HEK293 (cell line): ENCODE measurements around the gene FSTL4.

Source experiments
- GLI4 ChIP-seq: fragments of 450-650 bp; formaldehyde crosslinking; IDR thresholded peaks from 2 replicates; pipeline ENCODE4 v1.5.1; 2016; ENCODE audit warnings: missing biosample characterization, missing genetic modification characterization
- GLIS1 ChIP-seq: fragments of 450-650 bp; formaldehyde crosslinking; IDR thresholded peaks from 2 replicates; pipeline ENCODE4 v1.5.1; 2016; ENCODE audit warnings: missing biosample characterization, missing genetic modification characterization
- GLIS2 ChIP-seq: fragments of 450-650 bp; formaldehyde crosslinking; IDR thresholded peaks from 2 replicates; pipeline ENCODE4 v1.5.1; 2016; ENCODE audit warnings: missing biosample characterization, missing genetic modification characterization
- OSR2 ChIP-seq: fragments of 450-650 bp; formaldehyde crosslinking; IDR thresholded peaks from 2 replicates; pipeline ENCODE4 v1.5.1; 2016; ENCODE audit warnings: missing biosample characterization, missing genetic modification characterization
- PRDM2 ChIP-seq: fragments of 450-650 bp; formaldehyde crosslinking; IDR thresholded peaks from 2 replicates; pipeline ENCODE4 v1.5.1; 2016; ENCODE audit warnings: missing biosample characterization, missing genetic modification characterization, borderline replicate concordance
- SETDB1 ChIP-seq: IDR thresholded peaks from one replicate; pipeline ENCODE4 v1.6.1; 2017; ENCODE audit warnings: mild to moderate bottlenecking, low read length, moderate library complexity, mixed read lengths; ENCODE audit not compliant: insufficient read length
- SP2 ChIP-seq: fragments of 450-650 bp; formaldehyde crosslinking; IDR thresholded peaks from 2 replicates; pipeline ENCODE4 v1.5.1; 2016; ENCODE audit warnings: missing biosample characterization, missing genetic modification characterization
- SP7 ChIP-seq: fragments of 450-650 bp; formaldehyde crosslinking; IDR thresholded peaks from 2 replicates; pipeline ENCODE4 v1.5.1; 2016; ENCODE audit warnings: missing biosample characterization, missing genetic modification characterization
- TRIM28 ChIP-seq: IDR thresholded peaks from 2 replicates; pipeline ENCODE4 v1.6.1; 2011; ENCODE audit warnings: low read length, control low read depth, borderline replicate concordance
- ZBTB10 ChIP-seq: fragments of 450-650 bp; formaldehyde crosslinking; IDR thresholded peaks from 2 replicates; pipeline ENCODE4 v1.5.1; 2016; ENCODE audit warnings: missing biosample characterization, missing genetic modification characterization
- ZBTB21 ChIP-seq: fragments of 450-650 bp; formaldehyde crosslinking; IDR thresholded peaks from 2 replicates; pipeline ENCODE4 v1.5.1; 2017; ENCODE audit warnings: missing biosample characterization, missing genetic modification characterization
- ZBTB7A ChIP-seq: fragments of 450-650 bp; formaldehyde crosslinking; IDR thresholded peaks from 2 replicates; pipeline ENCODE4 v1.5.1; 2016; ENCODE audit warnings: low read depth, missing biosample characterization, missing genetic modification characterization
- ZBTB8A ChIP-seq: fragments of 450-650 bp; formaldehyde crosslinking; IDR thresholded peaks from 2 replicates; pipeline ENCODE4 v1.5.1; 2016; ENCODE audit warnings: missing biosample characterization, missing genetic modification characterization
- ZFP69B ChIP-seq: fragments of 450-650 bp; formaldehyde crosslinking; IDR thresholded peaks from 2 replicates; pipeline ENCODE4 v1.5.1; 2016; ENCODE audit warnings: missing biosample characterization, missing genetic modification characterization
- ZNF112 ChIP-seq: fragments of 450-650 bp; formaldehyde crosslinking; IDR thresholded peaks from 2 replicates; pipeline ENCODE4 v1.5.0; 2017; ENCODE audit warnings: missing biosample characterization, missing genetic modification characterization
- ZNF132 ChIP-seq: fragments of 450-650 bp; formaldehyde crosslinking; IDR thresholded peaks from 2 replicates; pipeline ENCODE4 v1.5.1; 2017; ENCODE audit warnings: missing biosample characterization, missing genetic modification characterization, borderline replicate concordance
- ZNF19 ChIP-seq: fragments of 450-650 bp; formaldehyde crosslinking; IDR thresholded peaks from 2 replicates; pipeline ENCODE4; 2016; ENCODE audit warnings: missing biosample characterization, missing genetic modification characterization, low read depth
- ZNF366 ChIP-seq: fragments of 450-650 bp; formaldehyde crosslinking; conservative IDR thresholded peaks from 2 replicates; pipeline ENCODE4 v1.5.1; 2016; ENCODE audit warnings: missing biosample characterization, missing genetic modification characterization
- ZNF394 ChIP-seq: fragments of 450-650 bp; formaldehyde crosslinking; IDR thresholded peaks from 2 replicates; pipeline ENCODE4 v1.5.1; 2016; ENCODE audit warnings: missing biosample characterization, missing genetic modification characterization, mild to moderate bottlenecking, moderate library complexity, borderline replicate concordance
- ZNF423 ChIP-seq: fragments of 450-650 bp; formaldehyde crosslinking; IDR thresholded peaks from 2 replicates; pipeline ENCODE4 v1.5.1; 2016; ENCODE audit warnings: missing biosample characterization, missing genetic modification characterization
- ZNF48 ChIP-seq: fragments of 450-650 bp; formaldehyde crosslinking; IDR thresholded peaks from 2 replicates; pipeline ENCODE4 v1.5.1; 2016; ENCODE audit warnings: missing biosample characterization, missing genetic modification characterization
- ZNF600 ChIP-seq: fragments of 450-650 bp; formaldehyde crosslinking; IDR thresholded peaks from 2 replicates; pipeline ENCODE4 v1.5.1; 2016; ENCODE audit warnings: missing biosample characterization, missing genetic modification characterization
- ZNF623 ChIP-seq: fragments of 450-650 bp; formaldehyde crosslinking; IDR thresholded peaks from 2 replicates; pipeline ENCODE4 v1.5.1; 2016; ENCODE audit warnings: missing biosample characterization, missing genetic modification characterization
- ZNF629 ChIP-seq: fragments of 450-650 bp; formaldehyde crosslinking; IDR thresholded peaks from 2 replicates; pipeline ENCODE4 v1.5.1; 2017; ENCODE audit warnings: missing biosample characterization, missing genetic modification characterization
- ZNF677 ChIP-seq: fragments of 450-650 bp; IDR thresholded peaks from 2 replicates; pipeline ENCODE4 v1.5.0; 2018; ENCODE audit warnings: missing biosample characterization, mild to moderate bottlenecking, missing genetic modification characterization, moderate library complexity
- TF ChIP-seq, protein P1 (sequence below): fragments of 450-650 bp; formaldehyde crosslinking; IDR thresholded peaks from 2 replicates; pipeline ENCODE4 v1.5.1; 2016; ENCODE audit warnings: missing biosample characterization, missing genetic modification characterization
- TF ChIP-seq, protein P2 (sequence below): fragments of 450-650 bp; formaldehyde crosslinking; IDR thresholded peaks from 2 replicates; pipeline ENCODE4 v1.5.1; 2017; ENCODE audit warnings: missing biosample characterization, missing genetic modification characterization
- TF ChIP-seq, protein P3 (sequence below): fragments of 450-650 bp; formaldehyde crosslinking; IDR thresholded peaks from 2 replicates; pipeline ENCODE4 v1.5.1; 2017; ENCODE audit warnings: missing biosample characterization, missing genetic modification characterization

Gene FSTL4

DNA sequence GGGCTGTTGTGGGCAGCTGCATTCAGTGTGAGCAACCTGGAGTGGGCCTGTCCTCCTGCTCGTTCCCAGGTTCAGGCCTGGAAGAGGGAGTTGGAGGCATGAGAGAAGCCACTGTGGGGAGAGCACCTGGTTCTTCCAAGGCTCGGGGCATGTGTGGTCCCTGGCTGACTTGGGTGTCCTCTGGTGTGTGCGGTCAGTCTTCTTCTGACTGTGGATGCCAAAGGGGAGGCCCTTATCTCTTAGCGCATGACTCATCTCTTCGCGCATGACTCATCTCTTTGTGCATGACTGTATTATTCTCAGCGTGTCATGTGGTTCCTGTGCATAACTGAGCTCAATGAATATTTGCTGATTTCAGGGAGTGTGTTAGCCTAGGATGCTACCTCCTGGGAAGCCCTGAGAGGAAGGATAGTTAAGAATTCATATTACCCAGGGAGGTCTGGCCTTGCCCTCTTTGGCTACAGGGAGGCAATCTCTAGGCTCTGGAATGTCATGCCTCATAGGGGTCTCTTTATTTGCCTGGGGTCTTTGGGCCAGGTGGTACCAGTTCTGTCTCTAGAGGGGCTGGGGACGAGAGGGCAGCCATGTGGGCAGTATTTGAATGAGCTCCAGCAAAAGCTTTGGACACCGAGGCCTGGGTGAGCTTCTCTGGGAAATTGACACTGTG is 371.8 kb downstream of the FSTL4 start (continued):
- no peak for TF ChIP-seq ZNF132 (tag by site-specific recombination)
- TF ChIP-seq ZNF394 (tag by site-specific recombination) = peak; percentile 90
- peak; percentile 74 for TF ChIP-seq GLIS2 (tag by site-specific recombination)
- TF ChIP-seq ZBTB8A (tag by site-specific recombination) = no peak
- no peak for TF ChIP-seq ZNF677 (tag by site-specific recombination)
- TF ChIP-seq ZNF629 (tag by site-specific recombination) = peak; percentile 93
- TF ChIP-seq GLIS1 (tag by site-specific recombination) = peak; percentile 92
- TF ChIP-seq ZNF600 (tag by site-specific recombination) = peak; percentile 78
- peak; percentile 84 for TF ChIP-seq ZNF366 (tag by site-specific recombination)
- TF ChIP-seq, protein P1, sequence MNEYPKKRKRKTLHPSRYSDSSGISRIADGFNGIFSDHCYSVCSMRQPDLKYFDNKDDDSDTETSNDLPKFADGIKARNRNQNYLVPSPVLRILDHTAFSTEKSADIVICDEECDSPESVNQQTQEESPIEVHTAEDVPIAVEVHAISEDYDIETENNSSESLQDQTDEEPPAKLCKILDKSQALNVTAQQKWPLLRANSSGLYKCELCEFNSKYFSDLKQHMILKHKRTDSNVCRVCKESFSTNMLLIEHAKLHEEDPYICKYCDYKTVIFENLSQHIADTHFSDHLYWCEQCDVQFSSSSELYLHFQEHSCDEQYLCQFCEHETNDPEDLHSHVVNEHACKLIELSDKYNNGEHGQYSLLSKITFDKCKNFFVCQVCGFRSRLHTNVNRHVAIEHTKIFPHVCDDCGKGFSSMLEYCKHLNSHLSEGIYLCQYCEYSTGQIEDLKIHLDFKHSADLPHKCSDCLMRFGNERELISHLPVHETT = peak; percentile 90
- TF ChIP-seq SP7 (tag by site-specific recombination) = peak; percentile 94
- TF ChIP-seq ZNF19 (tag by site-specific recombination) = no peak
- peak; percentile 81; the same call in 1 of the 2 replicates for TF ChIP-seq TRIM28
- TF ChIP-seq ZNF48 (tag by site-specific recombination) = no peak
- TF ChIP-seq SETDB1 = peak; percentile 67
- TF ChIP-seq, protein P2, sequence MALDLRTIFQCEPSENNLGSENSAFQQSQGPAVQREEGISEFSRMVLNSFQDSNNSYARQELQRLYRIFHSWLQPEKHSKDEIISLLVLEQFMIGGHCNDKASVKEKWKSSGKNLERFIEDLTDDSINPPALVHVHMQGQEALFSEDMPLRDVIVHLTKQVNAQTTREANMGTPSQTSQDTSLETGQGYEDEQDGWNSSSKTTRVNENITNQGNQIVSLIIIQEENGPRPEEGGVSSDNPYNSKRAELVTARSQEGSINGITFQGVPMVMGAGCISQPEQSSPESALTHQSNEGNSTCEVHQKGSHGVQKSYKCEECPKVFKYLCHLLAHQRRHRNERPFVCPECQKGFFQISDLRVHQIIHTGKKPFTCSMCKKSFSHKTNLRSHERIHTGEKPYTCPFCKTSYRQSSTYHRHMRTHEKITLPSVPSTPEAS = peak; percentile 15; the same call in 1 of the 2 replicates
- no peak for TF ChIP-seq ZNF423
- TF ChIP-seq, protein P3, sequence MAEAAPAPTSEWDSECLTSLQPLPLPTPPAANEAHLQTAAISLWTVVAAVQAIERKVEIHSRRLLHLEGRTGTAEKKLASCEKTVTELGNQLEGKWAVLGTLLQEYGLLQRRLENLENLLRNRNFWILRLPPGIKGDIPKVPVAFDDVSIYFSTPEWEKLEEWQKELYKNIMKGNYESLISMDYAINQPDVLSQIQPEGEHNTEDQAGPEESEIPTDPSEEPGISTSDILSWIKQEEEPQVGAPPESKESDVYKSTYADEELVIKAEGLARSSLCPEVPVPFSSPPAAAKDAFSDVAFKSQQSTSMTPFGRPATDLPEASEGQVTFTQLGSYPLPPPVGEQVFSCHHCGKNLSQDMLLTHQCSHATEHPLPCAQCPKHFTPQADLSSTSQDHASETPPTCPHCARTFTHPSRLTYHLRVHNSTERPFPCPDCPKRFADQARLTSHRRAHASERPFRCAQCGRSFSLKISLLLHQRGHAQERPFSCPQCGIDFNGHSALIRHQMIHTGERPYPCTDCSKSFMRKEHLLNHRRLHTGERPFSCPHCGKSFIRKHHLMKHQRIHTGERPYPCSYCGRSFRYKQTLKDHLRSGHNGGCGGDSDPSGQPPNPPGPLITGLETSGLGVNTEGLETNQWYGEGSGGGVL (tag by site-specific recombination) = peak; percentile 75
- no peak for TF ChIP-seq GLI4 (tag by site-specific recombination)
- no peak for TF ChIP-seq SP2 (tag by site-specific recombination)
- TF ChIP-seq OSR2 (tag by site-specific recombination) = peak; percentile 24; the same call in 1 of the 2 replicates
- no peak for TF ChIP-seq ZNF112 (tag by site-specific recombination)
- peak; percentile 31 for TF ChIP-seq ZNF623 (tag by site-specific recombination)
- no peak for TF ChIP-seq ZBTB7A (tag by site-specific recombination)
- TF ChIP-seq ZBTB21 (tag by site-specific recombination) = peak; percentile 80
- no peak for TF ChIP-seq PRDM2 (tag by site-specific recombination)
- TF ChIP-seq ZFP69B (tag by site-specific recombination) = peak; percentile 65; the same call in 1 of the 2 replicates
- peak; percentile 42; the same call in 1 of the 2 replicates for TF ChIP-seq ZBTB10 (tag by site-specific recombination)
